ENCODE data around the gene TNFRSF25.

The TNFRSF25 gene

DNA sequence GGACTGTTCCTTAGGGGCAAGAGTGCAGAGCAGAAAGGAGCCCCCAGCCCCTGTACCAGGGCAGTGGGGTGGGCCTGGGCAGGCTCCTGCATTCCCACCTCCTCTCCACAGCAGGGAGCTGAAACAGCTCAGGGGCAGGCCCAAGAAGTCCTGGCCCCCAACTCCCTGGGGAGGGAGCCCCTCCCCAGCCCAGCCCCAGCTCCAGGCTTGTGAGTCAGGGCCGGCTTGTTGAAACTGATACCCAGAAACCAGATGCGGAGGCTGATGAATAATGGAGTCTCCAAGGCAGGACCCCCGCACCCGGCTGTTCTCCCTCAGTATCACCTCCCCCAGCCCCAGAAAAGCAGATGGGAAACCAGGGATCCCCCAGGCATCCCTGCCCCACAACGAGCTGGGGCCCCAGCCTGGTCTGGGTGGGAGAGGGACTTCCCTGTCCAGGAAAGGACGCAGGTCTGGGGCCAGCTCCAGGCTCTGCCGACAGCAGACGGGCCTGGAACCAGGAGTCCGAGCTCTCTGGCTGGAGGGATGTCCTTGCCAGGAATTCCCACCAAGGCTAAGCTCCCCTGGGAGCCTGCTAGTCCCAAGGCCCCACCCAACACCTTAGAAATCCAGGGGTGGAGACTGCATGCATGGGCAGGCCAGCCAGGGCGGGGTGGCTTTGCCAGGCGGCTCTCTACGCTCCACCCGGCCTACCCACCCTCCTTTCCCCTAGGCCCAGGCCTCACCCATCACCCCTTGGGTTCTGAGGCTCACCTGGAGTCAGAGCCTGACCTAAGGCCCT lies 22.8 kb upstream of the TNFRSF25 start:
- no peak for DNase-seq (ENCODE audit: low spot score)

DNA sequence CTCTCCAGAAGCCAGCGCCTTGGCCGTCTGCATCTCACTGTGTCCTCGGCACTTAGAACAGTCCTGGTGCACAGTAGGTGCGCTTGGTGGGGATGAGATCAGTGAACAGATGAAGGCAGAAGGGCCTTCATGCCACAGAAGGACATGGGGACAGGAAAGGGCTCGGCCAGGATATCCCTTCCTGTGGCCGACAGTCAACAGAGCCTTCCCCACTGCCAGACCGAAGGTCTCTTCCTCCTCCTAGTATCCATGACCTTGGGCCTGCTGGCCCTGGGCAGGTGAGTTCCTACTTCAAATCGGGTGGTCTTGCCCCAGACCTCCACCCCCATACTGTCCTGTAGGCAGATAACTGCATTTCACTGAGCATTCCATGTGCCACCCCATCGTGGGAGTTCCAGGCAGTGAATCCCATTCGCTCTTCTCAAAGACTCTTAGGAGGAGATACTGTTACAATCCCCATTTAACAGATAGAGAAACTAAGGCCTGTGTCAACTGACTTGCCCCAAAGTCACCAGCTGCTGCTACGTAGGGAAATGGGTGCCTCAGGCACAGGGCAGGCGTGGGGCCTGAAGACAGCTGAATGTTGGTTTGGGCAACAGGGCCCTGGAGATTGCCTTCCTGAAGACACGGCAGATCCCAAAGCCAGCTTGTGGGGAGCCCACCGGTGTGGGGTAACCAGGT lies 22.0 kb upstream of the TNFRSF25 start:
- no peak for DNase-seq (ENCODE audit: low spot score)

DNA sequence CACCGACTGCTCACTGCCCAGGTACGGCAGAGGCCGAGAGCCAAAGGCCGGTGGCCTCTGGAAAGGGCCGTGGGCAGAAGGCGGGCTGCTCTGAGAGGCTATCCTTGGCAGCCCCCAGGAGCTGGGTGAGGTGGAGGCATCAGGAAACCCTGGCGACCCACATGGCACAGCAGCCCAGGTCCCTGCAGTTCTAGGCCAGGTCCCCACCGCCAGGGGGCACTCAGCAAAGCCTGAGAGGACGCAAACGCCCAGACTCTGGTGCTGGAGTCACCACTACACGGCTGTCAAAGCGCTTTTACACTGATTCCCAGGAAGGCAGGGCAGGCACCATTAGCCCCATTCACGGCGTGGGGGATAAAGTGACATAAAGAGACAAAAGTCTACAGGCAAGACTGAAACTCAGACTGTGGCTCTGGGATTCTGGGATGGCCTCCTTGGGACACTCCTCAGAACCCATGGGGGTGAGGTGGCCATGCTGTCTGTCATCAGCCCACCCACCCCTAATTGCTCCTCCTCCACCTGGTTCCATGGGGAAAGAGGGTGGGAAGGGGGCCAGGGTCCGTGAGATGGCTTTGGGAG lies 20.5 kb upstream of the TNFRSF25 start:
- DNase-seq (ENCODE audit: low spot score) = peak; percentile 87

DNA sequence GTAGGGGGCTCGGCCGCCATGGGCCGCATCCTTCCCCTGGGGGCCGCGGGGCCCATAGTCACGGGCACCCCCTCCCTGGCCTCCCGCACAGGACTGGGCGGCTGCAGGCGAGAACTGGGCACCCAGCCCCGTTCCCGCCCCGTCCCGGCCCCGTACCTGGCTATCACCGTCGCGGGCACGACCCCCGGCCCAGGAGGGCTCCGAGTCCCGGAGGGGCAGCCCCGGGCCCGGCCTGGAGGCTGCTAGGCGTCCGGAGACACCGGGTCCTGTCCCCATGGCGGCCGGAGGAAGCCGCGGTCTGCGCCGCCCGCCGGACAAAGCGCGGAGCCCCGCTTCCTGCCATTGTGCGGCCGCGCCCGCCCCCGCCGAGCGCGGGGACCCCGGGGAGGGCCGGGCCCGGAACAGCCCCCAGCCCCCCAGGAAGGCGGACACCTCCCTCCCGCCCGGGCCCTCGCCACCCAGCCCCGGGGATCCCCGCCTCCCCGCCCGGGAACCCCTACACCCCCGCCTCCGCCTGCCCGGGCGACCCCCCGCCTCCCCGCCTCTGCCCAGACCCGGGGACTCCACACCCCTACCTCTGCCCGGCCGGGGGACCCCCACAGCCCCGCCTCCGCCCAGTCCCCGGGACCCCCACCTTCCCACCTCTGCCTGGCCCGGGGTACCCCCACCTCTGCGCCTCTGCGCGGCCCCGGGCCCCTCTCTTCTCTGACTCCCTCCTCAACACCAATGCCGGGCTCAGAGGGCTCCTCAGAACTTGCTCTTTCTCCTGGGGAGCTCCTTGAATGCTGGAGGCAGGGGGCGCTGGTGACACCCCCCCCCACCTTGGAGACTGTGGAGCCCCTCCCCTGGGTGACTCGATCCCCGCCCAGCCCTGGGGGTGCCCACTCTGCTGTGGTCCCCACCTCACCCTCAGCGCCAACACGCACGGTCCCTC lies 19.5 kb upstream of the TNFRSF25 start:
- DNase-seq (ENCODE audit: low spot score) = no peak

DNA sequence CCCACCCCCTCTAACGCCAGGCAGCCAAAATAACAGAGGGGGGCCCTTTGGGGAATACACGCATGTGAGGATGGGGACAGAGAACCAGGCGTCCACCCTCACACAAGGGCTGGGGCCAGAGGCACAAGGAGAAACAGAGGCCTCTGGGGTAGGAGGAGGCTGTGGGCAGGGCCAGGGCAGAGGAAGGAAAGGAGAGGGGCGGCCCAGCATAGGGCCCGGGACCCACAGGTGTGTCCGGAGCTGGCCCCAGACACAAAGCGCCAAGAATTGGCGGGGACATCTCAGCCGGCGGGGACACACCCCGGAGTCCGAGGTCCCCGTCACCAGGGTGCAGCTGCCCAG lies 18.8 kb upstream of the TNFRSF25 start:
- no peak for DNase-seq (ENCODE audit: low spot score)

DNA sequence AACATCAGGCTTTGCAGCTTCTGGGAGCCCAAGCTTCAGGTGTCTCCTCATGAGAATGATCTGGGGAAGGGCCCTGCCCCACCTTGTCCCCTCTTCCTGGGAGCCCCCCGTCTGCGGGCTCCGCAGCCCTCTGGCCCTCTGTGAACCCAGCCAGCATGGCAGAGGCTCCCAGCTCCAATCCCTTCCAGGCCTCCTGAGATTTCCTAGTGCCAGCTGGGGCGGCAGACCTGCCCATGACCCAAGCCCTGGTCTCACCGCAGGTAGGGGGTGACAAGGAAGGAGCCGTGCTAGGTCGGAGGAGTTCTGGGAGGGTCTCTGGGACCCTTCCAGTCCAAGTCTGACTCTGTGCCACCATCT lies 17.8 kb upstream of the TNFRSF25 start:
- no peak for DNase-seq (ENCODE audit: low spot score)

DNA sequence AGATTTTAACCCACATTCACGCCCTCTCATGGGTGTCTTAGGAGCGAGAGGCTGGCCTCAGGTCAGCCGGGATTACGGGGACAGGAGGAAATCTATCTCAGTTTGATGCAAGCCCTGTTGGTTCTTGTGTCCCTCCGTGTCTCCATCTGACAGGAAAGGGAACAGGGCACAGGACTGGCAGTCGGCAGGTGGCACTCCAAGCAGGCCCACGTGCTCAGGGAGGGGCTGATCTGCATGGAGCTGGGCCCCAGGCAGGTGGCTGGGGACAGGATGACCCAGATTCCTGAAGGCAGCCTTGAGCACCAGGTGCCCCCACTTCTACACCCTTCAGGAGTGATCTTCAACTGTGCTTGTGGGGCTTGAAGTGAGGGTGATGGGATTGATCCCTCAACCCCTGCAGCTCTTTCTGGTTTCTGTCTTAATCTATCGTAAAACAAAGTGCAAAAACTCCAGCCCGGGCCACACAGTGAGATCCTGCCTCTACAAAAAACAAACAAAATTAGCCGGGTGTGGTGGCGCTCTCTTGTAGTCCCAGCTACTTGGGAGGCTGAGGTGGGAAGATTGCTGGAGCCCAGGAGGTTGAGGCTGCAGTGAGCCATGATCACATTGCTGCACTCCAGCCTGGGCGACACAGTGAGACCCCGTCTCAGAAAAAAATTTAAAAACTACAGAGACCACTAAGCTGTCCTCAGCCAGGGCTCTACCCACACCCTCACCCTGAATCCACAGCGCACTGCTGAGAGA lies 17.2 kb upstream of the TNFRSF25 start:
- DNase-seq (ENCODE audit: low spot score) = no peak

DNA sequence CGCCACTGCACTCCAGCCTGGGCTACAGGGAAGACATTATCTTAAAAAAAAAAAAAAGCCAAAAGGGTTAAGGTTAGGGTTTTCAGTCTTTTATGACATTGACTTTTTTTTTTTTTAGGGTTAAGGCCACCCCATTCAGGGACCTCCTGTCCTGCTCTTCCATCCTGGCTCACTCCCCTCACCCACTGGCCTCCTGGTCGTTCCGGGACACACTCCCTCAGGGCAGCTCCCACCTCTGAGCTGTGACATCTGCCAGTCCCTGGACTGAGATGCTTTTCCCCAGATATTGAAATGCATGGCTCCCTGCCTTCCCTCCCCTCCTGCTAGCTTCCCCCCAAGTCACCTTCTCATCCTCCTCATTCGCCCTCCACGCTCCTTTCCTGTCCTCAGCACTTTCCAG lies 15.8 kb upstream of the TNFRSF25 start:
- DNase-seq (ENCODE audit: low spot score) = no peak

DNA sequence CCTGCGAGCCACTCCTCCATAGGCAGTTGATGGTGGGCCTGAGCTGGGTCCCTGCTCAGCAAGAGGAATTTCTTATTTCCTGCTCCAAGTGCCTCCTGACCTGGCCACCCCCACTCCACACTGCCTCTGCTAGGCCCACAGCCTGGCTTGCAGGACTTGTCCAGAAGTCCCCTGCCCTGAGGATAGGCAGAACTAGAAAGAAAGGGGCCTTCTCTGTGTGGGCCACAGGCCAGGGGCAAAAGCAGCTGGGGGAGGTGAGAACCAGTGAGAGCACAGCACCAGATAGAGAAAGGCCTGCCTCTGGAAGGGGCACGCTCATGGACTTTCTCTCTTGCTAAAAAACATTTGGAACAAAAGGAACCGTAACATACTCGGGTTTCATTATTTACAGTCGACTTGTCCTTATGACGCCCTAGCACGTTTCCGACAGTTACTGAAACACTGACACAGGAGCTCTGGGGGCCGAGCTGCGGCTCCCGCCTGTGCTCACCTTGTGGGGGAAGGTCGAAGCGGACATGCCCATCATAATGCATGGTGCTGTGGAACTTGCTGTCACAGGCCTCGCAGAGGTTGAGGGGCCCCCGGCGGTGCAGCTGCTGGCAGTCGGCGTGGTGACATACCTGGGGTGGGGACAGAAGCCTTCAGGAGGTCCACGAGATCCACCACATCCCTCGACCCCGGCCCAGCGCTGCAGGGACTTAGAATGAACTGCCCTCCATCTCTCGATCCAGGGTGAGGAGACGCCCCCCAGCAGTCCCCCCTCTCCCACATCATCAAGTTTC lies 11.3 kb upstream of the TNFRSF25 start:
- DNase-seq (ENCODE audit: low spot score) = no peak

DNA sequence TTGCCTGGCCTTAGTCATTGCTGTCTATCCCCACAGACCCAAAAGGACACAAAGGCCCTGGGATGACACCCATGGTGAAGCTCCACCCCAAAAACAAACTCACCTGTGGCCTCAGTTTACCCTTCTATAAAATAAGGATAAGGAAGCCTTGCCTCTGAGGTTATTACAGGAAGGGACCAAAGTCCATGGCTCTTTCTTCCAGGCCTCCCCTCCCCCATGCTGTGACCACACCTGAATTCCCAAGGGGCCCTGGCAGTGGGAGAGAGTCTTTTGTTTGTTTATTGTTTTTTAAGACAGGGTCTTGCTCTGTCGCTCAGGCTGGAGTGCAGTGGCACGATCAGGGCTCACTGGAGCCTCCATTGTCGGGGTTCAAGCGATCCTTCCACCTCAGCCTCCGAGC lies 10.5 kb upstream of the TNFRSF25 start:
- no peak for DNase-seq (ENCODE audit: low spot score)

DNA sequence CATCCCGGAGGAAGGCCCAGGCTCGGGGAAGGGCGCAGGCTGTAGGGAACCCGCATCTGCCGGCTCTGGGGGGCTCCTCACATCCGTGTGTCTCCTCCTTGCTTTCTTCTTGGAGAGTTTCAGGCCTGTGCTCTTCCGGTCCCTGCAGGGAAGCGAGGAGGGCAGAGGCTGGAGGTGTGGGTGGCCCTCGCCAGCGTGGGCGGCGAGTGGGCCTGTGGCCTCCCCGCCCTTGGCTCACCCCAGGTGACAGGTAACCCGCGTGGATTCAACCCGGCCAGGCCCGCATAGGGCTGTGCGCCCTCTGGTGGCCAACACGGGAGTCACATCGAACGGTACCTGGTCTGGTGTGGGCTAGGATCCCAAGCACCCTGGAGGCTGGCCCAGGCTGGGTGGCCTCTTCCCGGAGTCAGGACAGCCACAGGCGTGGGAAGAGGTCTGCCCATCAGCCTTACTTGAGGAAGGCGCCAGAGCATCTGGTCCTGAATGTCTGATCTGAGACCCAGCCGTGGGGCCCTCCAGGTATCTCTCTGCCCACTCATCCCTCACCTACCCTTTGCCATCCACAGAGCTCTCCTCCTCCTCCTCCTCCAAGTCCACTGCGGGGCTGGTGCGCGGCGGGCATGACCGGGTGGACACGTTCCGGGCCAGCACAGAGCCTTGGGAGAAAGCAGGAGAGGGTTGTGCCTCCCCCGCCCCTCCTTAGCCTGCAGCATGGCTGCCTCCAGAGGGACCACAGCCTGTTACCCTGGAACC lies 9.6 kb upstream of the TNFRSF25 start:
- peak; percentile 87 for DNase-seq (ENCODE audit: low spot score)

DNA sequence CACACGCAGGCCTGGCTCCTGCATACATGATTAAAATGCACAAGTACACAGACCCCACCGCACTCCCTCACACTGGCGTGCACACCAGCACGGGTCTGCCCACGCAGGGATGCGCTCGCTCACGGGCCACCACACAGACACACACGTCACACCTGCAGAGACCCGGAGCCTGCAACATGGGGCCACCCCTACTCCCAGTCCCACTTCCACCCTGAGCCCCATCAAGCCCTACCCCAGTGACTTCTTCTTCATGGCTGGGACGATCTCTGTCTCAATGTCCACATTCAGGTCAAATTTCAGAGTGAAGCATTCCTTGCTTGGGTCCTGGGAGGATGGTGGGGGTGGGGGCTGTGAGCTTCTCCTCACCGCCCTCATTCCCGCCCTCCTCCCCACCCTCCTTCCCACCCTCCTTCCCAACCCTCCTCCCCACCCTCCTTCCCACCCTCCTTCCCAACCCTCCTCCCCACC lies 8.9 kb upstream of the TNFRSF25 start:
- no peak for DNase-seq (ENCODE audit: low spot score)

DNA sequence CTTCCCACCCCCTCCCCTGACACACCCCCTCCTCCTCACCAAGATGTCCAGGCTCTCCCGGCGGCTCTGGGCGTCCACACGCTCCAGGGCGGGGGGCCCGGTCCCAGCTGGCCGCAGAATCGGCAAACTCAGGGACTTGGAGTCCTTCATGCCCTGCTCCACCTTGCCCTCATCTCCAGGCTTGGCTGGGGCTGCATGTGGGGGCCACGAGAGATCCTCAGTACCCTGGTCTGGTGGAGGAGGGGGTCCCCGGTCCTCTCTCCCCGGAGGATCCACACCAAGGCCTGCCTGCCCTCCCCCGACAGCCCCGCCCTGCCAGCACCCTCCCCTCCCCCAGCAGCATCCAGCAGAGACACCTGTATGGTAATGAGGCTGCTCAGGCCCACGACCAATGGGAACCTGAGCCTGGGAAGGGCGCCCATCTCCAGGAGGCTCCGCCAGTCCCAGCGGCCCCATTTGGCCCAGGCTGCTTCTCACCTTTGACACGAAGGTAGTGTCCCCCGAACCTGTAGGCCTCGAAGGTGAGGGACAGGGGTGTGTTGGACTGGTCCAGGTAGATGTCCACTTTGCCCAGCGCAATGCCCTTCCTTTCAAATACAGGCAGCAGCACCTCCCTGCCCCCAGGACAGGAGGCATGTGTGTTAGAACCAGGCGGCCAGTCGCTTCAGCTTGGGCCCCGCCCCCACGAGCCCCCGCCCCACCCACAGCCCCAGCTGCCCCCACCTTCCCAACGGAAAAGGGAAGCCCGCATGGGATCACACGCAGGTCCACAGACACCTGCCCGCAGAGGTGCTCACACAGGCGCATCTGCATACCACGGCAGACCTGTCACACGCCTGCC lies 8.2 kb upstream of the TNFRSF25 start:
- DNase-seq (ENCODE audit: low spot score) = no peak

DNA sequence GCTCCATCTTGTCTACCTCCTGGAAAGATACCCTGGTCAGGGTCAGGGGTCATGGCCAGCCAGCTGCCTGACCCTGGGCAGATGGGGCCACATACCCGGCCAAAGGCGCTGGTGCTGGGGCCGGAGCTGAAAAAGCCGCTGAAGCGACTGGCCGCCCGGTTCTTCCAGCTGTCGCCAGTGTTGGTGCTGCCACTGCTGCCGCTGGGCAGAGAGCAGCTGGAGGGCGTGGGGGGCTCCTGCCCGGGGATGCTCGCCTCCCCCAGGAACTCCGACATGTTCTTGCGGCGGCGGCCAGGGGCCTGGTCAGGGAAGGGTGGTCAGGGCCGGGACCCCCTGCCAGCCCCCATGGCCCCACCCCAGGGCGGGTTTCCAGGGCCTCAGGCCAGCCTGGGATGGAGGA lies 7.2 kb upstream of the TNFRSF25 start:
- DNase-seq (ENCODE audit: low spot score) = no peak

DNA sequence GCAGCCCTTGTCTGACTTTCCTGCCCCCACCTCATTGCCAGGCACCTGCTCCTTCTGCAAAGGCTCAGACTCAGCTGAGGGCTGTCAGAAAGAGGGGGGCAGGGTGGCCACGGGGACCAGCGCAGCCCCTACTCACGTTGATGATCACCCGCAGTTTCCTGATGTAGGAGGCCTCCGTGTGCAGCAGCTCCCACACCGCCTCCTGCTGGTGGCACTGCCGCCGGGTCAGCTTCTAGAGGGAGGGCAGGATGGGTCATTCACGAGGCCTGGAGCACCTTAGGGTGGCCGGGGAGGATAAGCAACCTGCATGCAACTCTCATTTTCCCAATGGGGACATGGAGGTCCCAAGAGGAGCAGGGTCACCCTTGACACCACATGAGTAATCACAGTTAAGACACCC lies 6.4 kb upstream of the TNFRSF25 start:
- DNase-seq (ENCODE audit: low spot score) = no peak

DNA sequence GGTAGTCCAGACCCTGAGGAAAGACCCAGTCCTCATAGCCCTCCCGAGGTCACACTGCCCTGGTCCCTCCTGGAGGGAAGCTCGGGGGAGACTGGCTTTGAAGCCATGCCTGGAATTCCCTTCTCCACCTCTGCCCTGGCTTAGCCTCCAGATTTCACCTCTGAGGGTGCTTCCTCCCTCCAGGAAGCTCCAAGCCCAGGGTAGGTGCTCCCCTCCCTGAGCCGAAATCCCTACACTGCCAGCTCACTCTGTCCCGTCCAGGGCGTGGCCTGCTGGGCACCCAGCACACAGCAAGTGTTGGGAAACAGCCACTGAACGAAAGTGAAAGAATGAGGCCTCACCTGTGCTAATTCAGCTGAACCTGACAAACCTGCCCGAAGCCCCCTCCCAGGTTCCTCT lies 6.0 kb upstream of the TNFRSF25 start:
- DNase-seq (ENCODE audit: low spot score) = no peak

DNA sequence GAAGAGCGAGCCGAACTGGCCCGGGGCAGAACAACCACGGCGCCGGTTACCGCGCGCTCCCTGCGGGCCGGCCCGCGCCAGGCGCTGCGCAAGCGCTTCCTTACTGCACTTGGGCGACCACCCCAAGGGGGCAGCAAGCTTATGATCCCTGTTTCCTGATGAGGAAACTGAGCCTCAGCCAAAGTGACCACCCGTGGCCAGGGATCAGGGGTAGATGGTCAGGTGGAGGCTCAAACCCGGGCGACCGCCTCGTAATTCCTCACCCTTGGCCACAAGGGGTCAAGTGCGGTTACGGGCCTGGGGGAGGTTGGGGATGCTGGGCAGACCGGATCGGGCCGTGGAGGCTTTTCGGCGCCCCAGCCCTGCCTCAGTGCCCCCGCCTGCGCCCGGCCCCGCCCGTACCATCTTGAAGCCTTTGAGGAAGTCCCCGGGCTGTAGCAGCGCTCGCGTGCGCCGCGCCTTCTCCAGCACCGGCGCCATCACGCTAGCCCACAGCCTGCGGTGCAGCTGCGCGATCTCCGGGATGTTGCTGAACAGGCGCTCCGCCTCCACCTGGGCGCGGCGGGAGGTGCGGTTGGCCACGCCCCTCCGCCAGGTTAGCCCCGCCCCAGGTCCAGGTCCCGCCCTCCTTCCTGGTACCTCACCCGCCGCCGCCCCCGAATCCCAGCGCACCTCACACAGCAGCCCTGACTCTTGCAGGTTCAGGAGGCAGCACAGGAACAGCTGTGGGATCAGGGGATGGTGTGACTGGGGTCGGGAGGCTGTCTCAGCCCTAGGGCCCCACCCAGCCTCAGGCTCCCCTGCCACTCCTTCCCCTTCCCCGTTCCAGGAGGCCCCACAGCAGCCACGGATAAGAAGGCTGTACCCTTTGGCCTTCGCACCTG lies 5.4 kb upstream of the TNFRSF25 start:
- peak; percentile 30 for DNase-seq (ENCODE audit: low spot score)
